Umbilical cord (tissue), 2 donors: ENCODE measurements around the gene PPP1R17. TPM values are rescaled to one million over a fixed set of nuclear protein-coding genes. Genes with fewer than 3 reads are reported as not detected.

Experiments used
- DNase-seq: peaks from one replicate; pipeline ENCODE4 v3.0.0-alpha.2; 2015; ENCODE audit warnings: low spot score
- total RNA-seq: library from RNA; depleted of rRNA; stranded (reverse); fragments of >200 nt; gene quantifications from one replicate; pipeline ENCODE4 v1.2.3, GENCODE V29; 2014; ENCODE audit warnings: low replicate concordance; ENCODE audit not compliant: insufficient read depth

The PPP1R17 gene
- total RNA-seq, 1 donor from 2014 or later = 0.96 TPM

GRCh38 chr7:31699050-31699449 lies 12.0 kb downstream of the PPP1R17 start:
- DNase-seq = no peak

GRCh38 chr7:31702354-31702753 lies 15.3 kb downstream of the PPP1R17 start:
- no peak for DNase-seq

DNA sequence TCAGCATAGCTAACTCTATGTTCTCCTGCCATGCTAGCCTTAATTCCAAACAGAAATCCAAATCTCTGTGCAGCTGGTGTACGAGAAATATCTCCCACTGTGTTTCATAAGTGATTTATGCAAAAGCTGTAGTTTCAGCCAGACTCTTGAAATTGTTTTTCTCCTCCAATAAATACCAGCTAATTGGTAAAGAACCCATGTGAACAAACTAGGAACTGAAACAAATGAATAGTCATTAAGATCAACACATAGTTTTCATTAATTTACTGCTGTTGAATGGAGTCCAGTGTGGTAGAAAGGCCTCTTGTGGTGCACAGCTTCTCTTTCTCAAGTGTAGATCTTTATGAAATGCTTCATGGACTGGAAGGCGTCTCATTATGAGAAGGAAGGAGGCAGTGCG lies 18.4 kb downstream of the PPP1R17 start:
- DNase-seq = no peak

- DNase-seq = no peak
Observed at GRCh38 chr7:31707089-31707488, 20.1 kb downstream of the PPP1R17 start.

- no peak for DNase-seq
Observed at GRCh38 chr7:31710171-31710570, 23.2 kb downstream of the PPP1R17 start.

GRCh38 chr7:31716355-31716754 lies 29.3 kb downstream of the PPP1R17 start:
- no peak for DNase-seq

- DNase-seq = no peak
Observed at GRCh38 chr7:31720366-31720765, 33.4 kb downstream of the PPP1R17 start.

- peak; percentile 9 for DNase-seq
Observed at GRCh38 chr7:31724696-31725095, 37.7 kb downstream of the PPP1R17 start.

DNA sequence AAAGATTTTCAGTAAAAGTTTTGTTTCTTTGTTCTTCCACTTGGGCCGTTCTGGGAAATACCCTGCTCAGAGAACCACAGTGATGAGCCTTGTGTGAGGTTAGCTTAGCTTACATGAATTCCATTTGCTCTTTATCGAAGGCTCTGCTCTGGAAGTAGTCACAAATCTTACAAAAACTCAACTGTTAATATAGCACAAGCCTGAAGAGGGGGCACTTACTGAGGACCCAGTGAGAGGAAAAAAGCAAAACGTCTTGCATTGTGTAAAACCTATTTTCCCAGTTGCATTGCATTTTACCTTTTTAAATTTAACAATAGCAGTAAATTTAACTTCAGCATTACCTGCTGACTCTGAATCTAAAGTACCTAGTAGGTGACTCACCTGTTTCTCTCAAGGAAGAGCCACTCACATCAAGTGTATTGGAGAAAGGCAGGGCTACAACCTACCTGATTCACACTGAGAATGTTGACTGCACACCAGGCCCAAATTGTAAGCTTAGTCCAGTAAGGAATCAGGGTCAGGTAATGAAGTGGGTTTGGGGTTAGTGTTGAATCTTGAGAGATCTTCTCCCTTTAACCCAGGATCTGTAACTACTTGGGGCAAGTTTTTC lies 42.3 kb downstream of the PPP1R17 start:
- DNase-seq = no peak

DNA sequence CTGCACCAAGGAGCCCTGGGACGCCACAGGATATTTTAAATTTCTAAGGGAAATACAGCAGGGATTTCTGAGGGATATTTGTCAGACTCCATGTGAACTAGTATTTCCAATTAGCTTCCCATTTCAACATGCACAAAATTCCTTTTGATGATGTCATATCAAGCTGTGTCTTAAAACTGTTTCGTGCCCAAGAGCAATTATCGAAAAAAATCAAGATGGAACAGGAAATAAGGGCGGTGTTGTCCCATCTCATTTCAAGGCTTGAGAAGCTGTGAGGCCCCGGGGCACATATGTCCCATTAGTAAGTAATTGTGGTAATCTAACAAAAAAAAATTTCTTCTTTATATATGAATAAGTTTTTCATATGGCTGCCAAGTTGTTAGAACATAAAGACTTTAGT lies 47.4 kb downstream of the PPP1R17 start:
- DNase-seq = no peak

- DNase-seq = peak; percentile 67
Observed at GRCh38 chr7:31735991-31736982, 49.3 kb downstream of the PPP1R17 start.

- no peak for DNase-seq
Observed at GRCh38 chr7:31741852-31742251, 54.8 kb downstream of the PPP1R17 start.

- DNase-seq = peak; percentile 73
Observed at GRCh38 chr7:31744294-31744874, 57.4 kb downstream of the PPP1R17 start.

- no peak for DNase-seq
Observed at GRCh38 chr7:31747553-31747952, 60.5 kb downstream of the PPP1R17 start.

GRCh38 chr7:31748084-31748483 lies 61.1 kb downstream of the PPP1R17 start:
- no peak for DNase-seq

DNA sequence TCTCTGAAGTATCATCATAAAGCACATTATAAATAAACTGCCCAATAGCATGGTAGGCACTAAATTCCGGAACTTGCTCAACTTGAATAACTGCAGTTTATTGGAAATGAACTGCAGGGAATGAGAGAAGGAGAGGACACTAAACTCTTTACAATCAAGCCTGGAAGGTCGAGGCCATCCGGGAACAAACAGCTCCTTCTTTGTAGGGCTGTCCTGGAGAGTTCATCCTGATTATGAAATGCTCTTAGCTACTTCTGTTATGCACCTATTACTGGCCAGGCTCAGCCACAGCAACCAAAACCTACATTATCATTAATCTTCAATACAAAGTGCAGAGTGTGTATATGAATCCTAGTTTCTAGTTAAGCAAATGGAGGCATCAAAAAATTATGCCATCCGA lies 64.7 kb downstream of the PPP1R17 start:
- no peak for DNase-seq

Other genes with a start within 250 kb of the PPP1R17 start
- gene ITPRID1, start 173.1 kb upstream of the PPP1R17 start, total RNA-seq = 25.0 TPM